ENCODE results near the gene FADS1. TPM values are rescaled to one million over a fixed set of nuclear protein-coding genes. Genes with fewer than 3 reads are reported as not detected.

FADS1 gene
- total RNA-seq, 4 donors from 2014 or later, result 16.4 to 69.6 (median 46.6) TPM

DNA sequence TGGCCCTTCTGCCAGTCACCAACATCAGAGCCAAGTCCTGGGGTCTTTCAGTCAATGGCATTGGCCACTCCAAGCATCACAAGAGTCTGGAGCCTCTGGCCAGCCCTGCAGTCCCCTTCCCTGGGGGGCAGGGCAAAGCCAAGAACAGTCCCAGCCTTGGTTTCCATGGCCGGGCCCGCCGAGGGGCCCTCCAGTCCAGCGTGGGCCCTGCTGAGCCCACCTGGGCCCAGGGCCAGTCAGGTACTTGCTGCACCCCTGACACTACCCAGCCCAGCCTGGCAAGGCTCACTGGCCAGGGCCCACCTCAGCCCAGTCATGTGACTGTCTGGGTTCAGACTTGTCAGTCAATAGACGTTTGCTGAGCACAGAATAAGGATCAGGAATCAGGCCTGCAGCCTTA is 35.2 kb downstream of the FADS1 start:
- no CpG with 5 or more reads among the region's 5 CpGs for WGBS
- Histone ChIP-seq H3K4me1 (peaks cover 12% of the 10 kb centered on the region), H3K4me3 (no peak overlapping the region), H3K36me3 (peaks cover 34% of the 10 kb centered on the region), H3K27me3 (no peaks in the 10 kb centered on the region), H3K9me3 (no peaks in the 10 kb centered on the region), H3K27ac (no peak overlapping the region)
- no peak for DNase-seq (ENCODE audit: low spot score in 2 of 2)
- no peak for TF ChIP-seq POLR2AphosphoS5 (IDR thresholded peaks at IDR 0.05)
- no peak for TF ChIP-seq POLR2A (IDR thresholded peaks at IDR 0.05)
- TF ChIP-seq, protein P1, sequence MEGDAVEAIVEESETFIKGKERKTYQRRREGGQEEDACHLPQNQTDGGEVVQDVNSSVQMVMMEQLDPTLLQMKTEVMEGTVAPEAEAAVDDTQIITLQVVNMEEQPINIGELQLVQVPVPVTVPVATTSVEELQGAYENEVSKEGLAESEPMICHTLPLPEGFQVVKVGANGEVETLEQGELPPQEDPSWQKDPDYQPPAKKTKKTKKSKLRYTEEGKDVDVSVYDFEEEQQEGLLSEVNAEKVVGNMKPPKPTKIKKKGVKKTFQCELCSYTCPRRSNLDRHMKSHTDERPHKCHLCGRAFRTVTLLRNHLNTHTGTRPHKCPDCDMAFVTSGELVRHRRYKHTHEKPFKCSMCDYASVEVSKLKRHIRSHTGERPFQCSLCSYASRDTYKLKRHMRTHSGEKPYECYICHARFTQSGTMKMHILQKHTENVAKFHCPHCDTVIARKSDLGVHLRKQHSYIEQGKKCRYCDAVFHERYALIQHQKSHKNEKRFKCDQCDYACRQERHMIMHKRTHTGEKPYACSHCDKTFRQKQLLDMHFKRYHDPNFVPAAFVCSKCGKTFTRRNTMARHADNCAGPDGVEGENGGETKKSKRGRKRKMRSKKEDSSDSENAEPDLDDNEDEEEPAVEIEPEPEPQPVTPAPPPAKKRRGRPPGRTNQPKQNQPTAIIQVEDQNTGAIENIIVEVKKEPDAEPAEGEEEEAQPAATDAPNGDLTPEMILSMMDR (IDR thresholded peaks at IDR 0.05), result no peak
- no peak for TF ChIP-seq EP300 (IDR thresholded peaks at IDR 0.05)

DNA sequence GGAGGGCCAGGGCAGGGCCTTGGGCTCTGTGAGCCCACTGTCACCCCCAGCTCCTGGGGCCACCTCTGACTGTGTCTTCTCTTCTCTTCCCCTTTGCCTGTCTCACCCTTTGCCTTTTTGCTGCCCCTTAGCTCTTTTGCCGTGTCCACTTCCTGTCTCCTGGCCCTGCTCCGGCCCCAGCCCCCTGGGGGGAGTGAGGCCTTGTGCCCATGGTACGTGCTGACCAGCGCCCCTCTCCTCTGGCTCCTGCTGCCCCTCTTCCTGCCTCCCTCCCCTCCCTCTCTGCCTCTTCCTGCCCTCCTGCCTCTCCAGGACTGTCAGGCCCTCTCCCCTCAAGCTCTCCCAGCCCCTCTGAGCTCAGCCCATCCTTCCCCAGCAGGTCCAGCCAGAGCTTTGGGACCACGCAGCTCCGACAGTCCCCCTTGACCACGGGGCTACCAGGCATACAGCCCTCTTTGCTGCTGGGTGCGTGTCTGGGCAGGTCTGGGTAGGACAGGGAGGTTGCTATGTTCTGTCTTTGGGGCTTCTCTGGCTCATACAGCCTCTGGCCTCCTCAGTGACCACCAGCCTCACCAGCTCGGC is 36.1 kb downstream of the FADS1 start:
- Histone ChIP-seq H3K4me3 (no peak overlapping the region), H3K27me3 (no peaks in the 10 kb centered on the region), H3K4me1 (peaks cover 12% of the 10 kb centered on the region), H3K9me3 (no peaks in the 10 kb centered on the region), H3K27ac (no peak overlapping the region), H3K36me3 (peaks cover 24% of the 10 kb centered on the region)
- WGBS, result 80% methylated on average over 8 of the region's 9 CpGs
- TF ChIP-seq POLR2AphosphoS5 (IDR thresholded peaks at IDR 0.05), result no peak
- TF ChIP-seq, protein P1 (IDR thresholded peaks at IDR 0.05), result no peak
- TF ChIP-seq POLR2A (IDR thresholded peaks at IDR 0.05), result no peak
- no peak for TF ChIP-seq EP300 (IDR thresholded peaks at IDR 0.05)
- DNase-seq (ENCODE audit: low spot score in 2 of 2), result no peak

DNA sequence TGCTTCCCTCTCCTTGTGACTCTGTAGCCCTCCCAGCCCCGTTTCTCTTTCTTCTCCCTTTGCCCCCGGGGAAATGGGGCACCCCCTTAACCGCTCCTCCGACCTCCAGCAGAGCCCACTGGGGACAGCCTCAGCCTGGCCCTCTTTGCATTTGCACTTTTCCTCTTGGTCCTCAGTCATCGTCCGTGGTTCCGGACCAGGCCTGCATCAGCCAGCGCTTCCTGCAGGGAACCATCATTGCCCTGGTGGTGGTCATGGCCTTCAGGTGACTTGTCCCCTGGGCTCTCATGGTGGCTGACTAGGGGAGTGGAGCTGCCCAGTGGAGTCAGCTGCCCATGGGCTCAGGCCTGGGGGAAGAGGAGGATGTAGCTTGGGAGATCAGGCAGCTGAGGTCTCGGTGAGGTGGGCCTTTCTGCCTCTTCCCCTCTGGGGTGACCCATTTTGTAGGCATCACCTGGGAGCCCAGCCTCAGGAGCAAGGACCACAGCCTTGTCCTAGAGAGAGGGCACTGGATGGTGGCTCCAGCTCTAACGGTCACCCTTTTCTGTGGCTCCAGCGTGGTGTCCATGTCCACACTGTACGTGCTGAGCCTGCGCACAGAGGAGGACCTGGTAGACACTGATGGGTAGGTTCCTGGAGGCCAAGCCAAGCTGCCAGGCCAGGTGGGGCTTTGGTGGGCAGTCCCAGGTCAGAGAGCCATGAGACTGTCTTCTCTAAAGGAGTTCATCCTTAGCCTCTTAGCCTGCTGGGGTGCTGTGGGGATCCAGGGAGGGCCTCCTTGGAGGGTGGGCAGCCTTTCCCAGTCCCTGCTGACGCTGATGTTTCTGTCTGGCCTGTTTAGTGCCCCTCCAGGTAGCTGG is 36.9 kb downstream of the FADS1 start:
- Histone ChIP-seq H3K36me3 (peaks cover 17% of the 10 kb centered on the region), H3K4me3 (no peak overlapping the region), H3K9me3 (no peaks in the 10 kb centered on the region), H3K27ac (no peak overlapping the region), H3K4me1 (peaks cover 12% of the 10 kb centered on the region), H3K27me3 (no peaks in the 10 kb centered on the region)
- TF ChIP-seq POLR2AphosphoS5 (IDR thresholded peaks at IDR 0.05) (no peak), EP300 (IDR thresholded peaks at IDR 0.05) (no peak), POLR2A (IDR thresholded peaks at IDR 0.05) (no peak)
- TF ChIP-seq, protein P1 (IDR thresholded peaks at IDR 0.05), result no peak
- no peak for DNase-seq (ENCODE audit: low spot score in 2 of 2)
- 80% methylated on average over 14 of the region's 14 CpGs for WGBS

DNA sequence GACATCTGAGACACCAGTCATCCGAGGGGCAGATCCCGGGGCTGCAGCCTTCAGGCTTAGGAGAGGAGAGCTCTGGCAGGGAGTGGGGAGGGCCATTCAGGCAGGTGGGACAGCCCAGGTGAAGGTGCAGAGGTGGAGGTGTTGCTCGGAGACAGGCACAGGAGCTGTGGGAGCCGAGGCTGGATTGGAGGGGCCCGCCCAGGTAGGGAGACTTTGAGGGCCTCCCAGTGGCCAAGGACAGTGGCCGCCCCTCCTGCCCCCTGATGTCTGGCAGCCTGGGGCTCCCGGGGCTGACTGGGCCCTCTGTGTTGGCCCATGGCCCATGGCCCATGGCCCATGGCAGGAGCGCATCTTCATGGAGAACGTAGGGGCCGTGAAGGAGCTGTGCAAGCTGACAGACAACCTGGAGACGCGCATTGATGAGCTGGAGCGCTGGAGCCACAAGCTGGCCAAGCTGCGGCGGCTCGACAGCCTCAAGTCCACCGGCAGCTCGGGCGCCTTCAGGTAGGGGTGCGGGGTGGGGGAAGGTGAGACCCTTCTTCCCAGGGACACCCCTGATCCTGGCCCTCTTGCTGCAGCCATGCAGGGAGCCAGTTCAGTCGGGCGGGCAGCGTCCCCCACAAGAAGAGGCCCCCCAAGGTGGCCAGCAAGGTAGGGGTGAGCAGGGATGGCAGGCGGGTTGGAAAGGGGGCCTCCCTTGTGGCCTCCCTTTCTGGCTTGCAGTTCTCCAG is 37.7 kb downstream of the FADS1 start:
- Histone ChIP-seq H3K27me3 (no peaks in the 10 kb centered on the region), H3K9me3 (no peaks in the 10 kb centered on the region), H3K27ac (no peak overlapping the region), H3K4me1 (peaks cover 12% of the 10 kb centered on the region), H3K4me3 (no peak overlapping the region), H3K36me3 (peaks cover 8% of the 10 kb centered on the region)
- DNase-seq (ENCODE audit: low spot score in 2 of 2), result no peak
- TF ChIP-seq POLR2AphosphoS5 (IDR thresholded peaks at IDR 0.05) (no peak), EP300 (IDR thresholded peaks at IDR 0.05) (no peak), POLR2A (IDR thresholded peaks at IDR 0.05) (no peak)
- TF ChIP-seq, protein P1 (IDR thresholded peaks at IDR 0.05), result no peak
- 80% methylated on average over 5 of the region's 24 CpGs for WGBS
